MCF 10A (cell line): ENCODE results near the gene SLF2. TPM values are rescaled to one million over a fixed set of nuclear protein-coding genes. Genes with fewer than 3 reads are reported as not detected.

Experiments
- BruUV-seq: library from RNA; stranded (reverse); fragments of 400-500 nt; replicated peaks from 2 replicates; lab custom pipeline; 2021; lab: Mats Ljungman, UMichigan
- CTCF ChIA-PET: fragments of 300-600 bp; sonication (Branson Sonifier 250); formaldehyde crosslinking; extraction: SDS; loops from one replicate; lab custom pipeline; 2021; ENCODE audit warnings: antibody characterized with exemption, inconsistent platforms; lab: Yijun Ruan, JAX
- POLR2A ChIA-PET: fragments of 300-600, 350-650 bp; sonication (Branson Sonifier 250); formaldehyde crosslinking; extraction: SDS; loops from one replicate; lab custom pipeline; 2020; ENCODE audit warnings: antibody characterized with exemption, inconsistent platforms; lab: Yijun Ruan, JAX
- DNase-seq: peaks from one replicate; pipeline ENCODE4 v3.0.0-alpha.2; 2018; ENCODE audit not compliant: unreplicated experiment
- H3K27ac Mint-ChIP-seq: one replicate; pipeline ENCODE4 v1.8.0; 2022; ENCODE audit warnings: mild to moderate bottlenecking, low read depth, mixed read lengths; ENCODE audit not compliant: unreplicated experiment
- H3K27me3 Mint-ChIP-seq: one replicate; pipeline ENCODE4 v1.8.0; 2022; ENCODE audit warnings: mixed read lengths; ENCODE audit not compliant: insufficient read depth, unreplicated experiment
- H3K36me3 Mint-ChIP-seq: one replicate; pipeline ENCODE4 v1.8.0; 2022; ENCODE audit warnings: mild to moderate bottlenecking, moderate library complexity, mixed read lengths; ENCODE audit not compliant: insufficient read depth, unreplicated experiment
- H3K4me1 Mint-ChIP-seq: one replicate; pipeline ENCODE4 v1.8.0; 2022; ENCODE audit warnings: mixed read lengths; ENCODE audit not compliant: insufficient read depth, unreplicated experiment
- H3K4me3 Mint-ChIP-seq: one replicate; pipeline ENCODE4 v1.8.0; 2022; ENCODE audit warnings: mild to moderate bottlenecking, moderate library complexity, mixed read lengths; ENCODE audit not compliant: unreplicated experiment
- H3K9me3 Mint-ChIP-seq: one replicate; pipeline ENCODE4 v1.8.0; 2022; ENCODE audit warnings: mixed read lengths; ENCODE audit not compliant: unreplicated experiment
- intact Hi-C: fragments of 100-400 bp; cut with micrococcal nuclease; formaldehyde crosslinking; loops from 2 replicates; pipeline ENCODE4 v1.14.1; 2022
- total RNA-seq: library from RNA; stranded (reverse); gene quantifications from 2 replicates; pipeline ENCODE4 v1.2.3, GENCODE V29; 2022
- TF ChIP-seq, protein P1 (sequence below): fragments of 200-600 bp; IDR thresholded peaks from one replicate; pipeline ENCODE4 v1.8.0; 2022; ENCODE audit warnings: antibody characterized with exemption, mild to moderate bottlenecking; ENCODE audit not compliant: unreplicated experiment

The SLF2 gene
- total RNA-seq, 1 experiment from 2014 or later = 27.0 TPM

- CTCF ChIA-PET = interaction anchor here (0.5 to 0.6 kb wide), 2 partner anchors 24 to 518 kb away, joined by 3 read pairs; partner anchors contain the start of gene SCD
- H3K27ac Mint-ChIP-seq = no peak overlapping the region
- no peak overlapping the region for H3K4me3 Mint-ChIP-seq
- no peaks in the 10 kb centered on the region for H3K9me3 Mint-ChIP-seq
- DNase-seq = peak; percentile 6
- BruUV-seq = no TSS peak
- TF ChIP-seq, protein P1, sequence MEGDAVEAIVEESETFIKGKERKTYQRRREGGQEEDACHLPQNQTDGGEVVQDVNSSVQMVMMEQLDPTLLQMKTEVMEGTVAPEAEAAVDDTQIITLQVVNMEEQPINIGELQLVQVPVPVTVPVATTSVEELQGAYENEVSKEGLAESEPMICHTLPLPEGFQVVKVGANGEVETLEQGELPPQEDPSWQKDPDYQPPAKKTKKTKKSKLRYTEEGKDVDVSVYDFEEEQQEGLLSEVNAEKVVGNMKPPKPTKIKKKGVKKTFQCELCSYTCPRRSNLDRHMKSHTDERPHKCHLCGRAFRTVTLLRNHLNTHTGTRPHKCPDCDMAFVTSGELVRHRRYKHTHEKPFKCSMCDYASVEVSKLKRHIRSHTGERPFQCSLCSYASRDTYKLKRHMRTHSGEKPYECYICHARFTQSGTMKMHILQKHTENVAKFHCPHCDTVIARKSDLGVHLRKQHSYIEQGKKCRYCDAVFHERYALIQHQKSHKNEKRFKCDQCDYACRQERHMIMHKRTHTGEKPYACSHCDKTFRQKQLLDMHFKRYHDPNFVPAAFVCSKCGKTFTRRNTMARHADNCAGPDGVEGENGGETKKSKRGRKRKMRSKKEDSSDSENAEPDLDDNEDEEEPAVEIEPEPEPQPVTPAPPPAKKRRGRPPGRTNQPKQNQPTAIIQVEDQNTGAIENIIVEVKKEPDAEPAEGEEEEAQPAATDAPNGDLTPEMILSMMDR = no peak
- POLR2A ChIA-PET = interaction anchor here (0.6 kb wide), 1 partner anchor 807 kb away, joined by 3 read pairs; no protein-coding TSS in a partner anchor
- no peaks in the 10 kb centered on the region for H3K4me1 Mint-ChIP-seq
- intact Hi-C loops = no loop called here
- H3K27me3 Mint-ChIP-seq = peaks cover 55% of the 10 kb centered on the region
- H3K36me3 Mint-ChIP-seq = no peaks in the 10 kb centered on the region
These were observed 47.8 kb upstream of the SLF2 start for GRCh38 chr10:100864978-100865377.

DNA sequence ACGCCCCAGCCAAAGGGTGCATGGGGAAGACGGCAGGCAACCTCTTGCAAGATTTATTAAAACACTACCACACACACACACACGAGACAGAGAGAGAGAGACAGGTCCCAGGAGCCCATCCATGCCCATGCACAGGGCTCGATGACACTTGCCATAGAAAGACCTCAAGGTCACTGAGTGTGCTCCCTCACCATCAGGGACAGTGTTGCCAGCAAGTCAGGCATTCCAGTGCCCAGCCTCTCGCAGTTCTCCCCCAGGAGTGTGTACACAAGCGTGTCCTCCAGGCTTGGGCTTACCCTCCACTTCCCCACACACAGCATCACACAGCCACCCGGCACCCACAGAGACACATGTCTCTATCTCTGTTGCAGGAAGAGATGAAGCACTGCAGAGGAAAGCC, 46.8 kb upstream of the SLF2 start:
- TF ChIP-seq, protein P1 = no peak
- no peaks in the 10 kb centered on the region for H3K9me3 Mint-ChIP-seq
- POLR2A ChIA-PET = no interaction called here
- H3K27me3 Mint-ChIP-seq = peaks cover 45% of the 10 kb centered on the region
- no peaks in the 10 kb centered on the region for H3K4me1 Mint-ChIP-seq
- intact Hi-C loops = no loop called here
- H3K36me3 Mint-ChIP-seq = no peaks in the 10 kb centered on the region
- H3K4me3 Mint-ChIP-seq = no peak overlapping the region
- H3K27ac Mint-ChIP-seq = no peak overlapping the region
- CTCF ChIA-PET = interaction anchor here (0.9 kb wide), 1 partner anchor 12 kb away, joined by 3 read pairs; no protein-coding TSS in a partner anchor
- no peak for DNase-seq
- no TSS peak for BruUV-seq

DNA sequence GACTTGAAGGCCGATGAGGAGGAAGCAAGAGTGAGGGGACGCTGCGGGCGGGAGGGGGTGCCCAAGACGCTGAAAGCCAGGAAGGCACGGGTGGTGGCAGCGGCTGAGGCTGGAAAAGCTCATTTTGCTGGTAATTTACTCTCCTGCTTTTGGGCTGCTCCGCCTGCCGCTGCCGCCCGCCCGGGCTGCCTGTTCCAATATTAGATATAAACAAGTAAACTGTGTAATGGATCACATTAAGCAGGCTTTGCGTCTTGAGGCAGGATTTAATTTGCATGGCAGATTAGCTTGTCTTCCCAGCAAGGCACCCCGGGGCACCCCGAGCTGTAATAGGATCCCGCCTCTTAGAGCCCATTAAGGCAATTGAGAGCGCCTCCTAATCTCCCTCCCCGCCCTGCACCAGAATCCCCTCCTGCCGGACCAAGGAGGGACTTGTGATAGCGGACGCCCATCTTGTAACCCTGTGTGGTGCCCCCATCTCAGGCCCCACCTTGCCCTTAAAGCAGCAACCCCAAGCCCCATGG, 46.1 kb upstream of the SLF2 start:
- H3K36me3 Mint-ChIP-seq = no peaks in the 10 kb centered on the region
- no peak overlapping the region for H3K27ac Mint-ChIP-seq
- H3K27me3 Mint-ChIP-seq = peaks cover 39% of the 10 kb centered on the region
- DNase-seq = no peak
- no TSS peak for BruUV-seq
- ChIA-PET CTCF (interaction anchor here (2.2 kb wide), 1 partner anchor 12 kb away, joined by 10 read pairs; no protein-coding TSS in a partner anchor), POLR2A (interaction anchor here (0.7 kb wide), 1 partner anchor 296 kb away, joined by 4 read pairs; no protein-coding TSS in a partner anchor)
- H3K4me1 Mint-ChIP-seq = no peaks in the 10 kb centered on the region
- TF ChIP-seq, protein P1 = no peak
- intact Hi-C loops = no loop called here
- H3K9me3 Mint-ChIP-seq = no peaks in the 10 kb centered on the region
- H3K4me3 Mint-ChIP-seq = no peak overlapping the region

DNA sequence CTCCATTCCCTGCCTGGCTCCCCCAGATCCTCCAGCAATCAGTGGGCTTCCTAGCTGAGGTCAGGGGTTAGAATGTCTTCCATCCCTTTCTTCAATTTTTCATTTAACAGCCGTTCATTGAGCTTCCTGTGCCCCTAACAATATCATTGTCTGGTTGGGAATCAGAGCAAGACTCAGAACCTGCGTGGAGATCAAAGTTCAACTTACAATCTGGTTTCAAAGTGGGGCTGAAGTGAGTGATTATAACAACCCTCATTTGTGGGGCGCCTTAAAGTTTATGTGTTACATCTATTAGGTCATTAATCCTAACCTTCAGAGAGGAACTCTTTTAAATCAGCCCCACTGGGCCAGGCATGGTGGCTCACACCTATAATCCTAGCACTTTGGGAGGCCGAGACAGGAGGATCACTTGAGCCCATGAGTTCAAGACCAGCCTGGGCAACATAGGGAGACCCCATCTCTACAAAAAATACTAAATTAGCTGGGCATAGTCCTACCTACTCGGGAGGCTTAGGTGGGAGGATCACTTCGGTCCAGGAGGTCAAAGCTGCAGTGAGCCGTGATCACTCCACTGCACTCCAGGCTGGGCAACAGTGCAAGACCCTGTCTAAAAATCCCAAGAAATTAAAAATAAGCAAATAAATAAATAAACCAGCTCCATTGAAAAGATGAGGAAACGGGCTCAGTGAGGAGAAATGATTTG, 45.4 kb upstream of the SLF2 start:
- ChIA-PET POLR2A (interaction anchor here (0.7 kb wide), 2 partner anchors 83 to 297 kb away, joined by 3 to 4 read pairs; no protein-coding TSS in a partner anchor), CTCF (interaction anchor here (2.2 kb wide), 1 partner anchor 11 kb away, joined by 10 read pairs; no protein-coding TSS in a partner anchor)
- no peaks in the 10 kb centered on the region for H3K36me3 Mint-ChIP-seq
- no peak overlapping the region for H3K4me3 Mint-ChIP-seq
- H3K27me3 Mint-ChIP-seq = peaks cover 31% of the 10 kb centered on the region
- H3K9me3 Mint-ChIP-seq = no peaks in the 10 kb centered on the region
- no peaks in the 10 kb centered on the region for H3K4me1 Mint-ChIP-seq
- DNase-seq = no peak
- no TSS peak for BruUV-seq
- intact Hi-C loops = no loop called here
- TF ChIP-seq, protein P1 = no peak
- H3K27ac Mint-ChIP-seq = no peak overlapping the region
